ENCODE measurements around the gene STXBP5. TPM values are rescaled to one million over a fixed set of nuclear protein-coding genes. Genes with fewer than 3 reads are reported as not detected.
"Not testable (repeated sequence)": the region's sequence is repeated elsewhere in the genome, so short reads cannot be mapped to it uniquely, and the experiment has no call there.

STXBP5 gene
- total RNA-seq, 1 donor from 2014 or later: 17.1 TPM

DNA sequence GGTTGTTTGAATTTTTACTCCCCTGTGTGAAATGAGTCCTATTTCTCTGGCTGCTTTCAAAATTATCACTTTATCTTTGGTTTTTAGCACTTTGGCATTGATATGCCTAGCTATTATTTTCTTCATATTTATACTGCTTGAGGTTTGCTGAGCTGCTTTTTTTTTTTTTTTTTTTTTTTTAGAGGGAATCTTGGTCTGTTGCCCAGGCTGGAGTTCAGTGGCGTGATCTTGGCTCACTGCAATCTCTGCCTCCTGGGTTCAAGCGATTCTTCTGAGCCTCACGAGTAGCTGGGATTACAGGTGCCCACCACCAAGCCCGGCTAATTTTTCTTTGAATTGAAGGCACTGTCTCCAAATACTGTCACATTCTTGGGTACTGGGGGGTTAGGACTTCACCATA is 40.6 kb downstream of the STXBP5 start:
- no peak for DNase-seq (ENCODE audit: low spot score)

DNA sequence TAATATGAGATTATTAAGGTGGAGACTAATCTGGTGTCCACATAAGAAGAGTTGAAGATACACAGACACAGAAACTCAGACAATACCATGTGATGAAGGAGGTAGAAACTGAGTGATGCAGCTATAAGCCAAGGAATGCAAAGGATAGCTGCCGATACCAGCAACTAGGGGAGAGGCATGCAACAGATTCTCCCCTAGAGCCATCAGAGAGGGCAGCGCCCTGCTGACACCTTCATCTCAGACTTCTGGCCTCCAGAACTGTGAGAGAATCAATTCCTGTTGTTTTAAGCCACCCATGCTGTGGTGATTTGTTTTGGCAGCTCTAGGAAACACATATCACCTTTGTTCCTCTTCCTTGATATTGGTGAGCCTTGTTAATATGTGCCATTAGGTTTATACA is 41.5 kb downstream of the STXBP5 start:
- DNase-seq (ENCODE audit: low spot score): no peak

DNA sequence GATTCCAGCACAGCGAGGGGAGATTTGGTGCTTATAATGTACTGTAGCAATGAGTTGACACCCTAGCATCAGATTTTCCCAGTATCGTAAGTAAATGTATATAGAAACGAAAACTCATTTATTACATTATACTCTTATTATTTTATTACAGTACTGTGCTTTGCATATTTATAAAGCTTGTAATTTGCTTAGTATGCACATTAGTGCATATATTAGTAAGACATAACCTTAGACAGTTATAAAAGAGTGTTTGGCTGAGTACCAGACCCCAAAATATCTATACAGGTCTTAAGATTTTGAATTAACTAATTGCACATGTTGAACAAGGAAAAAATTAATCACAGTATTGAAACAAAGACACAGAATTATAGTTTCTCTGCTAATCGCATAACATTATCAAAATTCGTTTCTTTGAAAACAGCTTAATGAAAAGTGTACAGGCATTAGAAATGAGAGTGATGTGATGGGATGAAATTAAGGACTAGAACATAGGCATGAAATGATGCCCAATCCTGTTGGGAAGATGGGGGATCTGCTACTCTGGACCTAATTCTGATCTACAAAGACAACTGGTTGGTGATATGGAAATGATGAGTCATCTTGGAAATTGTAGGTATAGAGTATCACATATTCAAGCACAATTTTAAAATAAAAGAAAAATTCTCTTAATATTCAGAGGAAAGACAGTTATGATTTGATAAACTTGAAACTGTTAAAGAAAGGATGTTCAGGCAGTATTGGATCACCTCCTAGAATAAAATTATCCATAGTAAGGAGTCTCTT is 42.8 kb downstream of the STXBP5 start:
- no peak for DNase-seq (ENCODE audit: low spot score)

DNA sequence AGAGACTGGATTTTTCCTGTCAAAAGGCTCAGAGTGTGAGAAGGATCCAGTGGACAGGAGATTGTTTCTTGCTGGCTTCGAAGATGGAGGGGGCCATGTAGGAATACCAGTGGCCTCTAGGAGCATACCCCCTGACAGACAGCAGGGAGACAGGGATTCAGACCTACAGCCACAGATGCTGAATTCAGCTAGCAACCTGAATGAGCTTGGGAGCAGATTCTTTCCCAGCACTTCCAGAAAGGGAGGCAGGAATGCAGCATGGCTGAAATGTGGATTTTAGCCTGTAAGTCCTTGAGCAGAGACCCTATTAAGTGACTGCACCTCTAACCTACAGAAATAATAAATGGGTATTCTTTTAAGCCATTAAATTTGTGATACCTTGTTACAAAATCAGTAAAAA is 44.6 kb downstream of the STXBP5 start:
- no peak for DNase-seq (ENCODE audit: low spot score)

DNA sequence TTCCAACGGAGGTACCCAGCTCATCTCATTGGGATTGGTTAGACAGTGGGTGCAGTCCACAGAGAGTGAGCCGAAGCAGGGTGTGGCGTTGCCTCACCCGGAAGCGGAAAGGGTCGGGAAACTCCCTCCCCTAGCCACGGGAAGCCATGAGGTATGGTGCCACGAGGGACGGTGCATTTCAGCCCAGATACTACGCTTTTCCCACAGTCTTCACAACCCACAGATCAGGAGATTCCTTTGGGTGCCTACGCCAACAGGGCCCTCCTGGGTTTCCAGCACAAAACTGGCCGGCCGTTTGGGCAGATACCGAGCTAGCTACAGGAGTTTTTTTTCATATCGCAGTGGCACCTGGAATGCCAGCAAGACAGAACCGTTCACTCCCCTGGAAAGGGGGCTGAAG is 46.9 kb downstream of the STXBP5 start:
- no peak for DNase-seq (ENCODE audit: low spot score)

DNA sequence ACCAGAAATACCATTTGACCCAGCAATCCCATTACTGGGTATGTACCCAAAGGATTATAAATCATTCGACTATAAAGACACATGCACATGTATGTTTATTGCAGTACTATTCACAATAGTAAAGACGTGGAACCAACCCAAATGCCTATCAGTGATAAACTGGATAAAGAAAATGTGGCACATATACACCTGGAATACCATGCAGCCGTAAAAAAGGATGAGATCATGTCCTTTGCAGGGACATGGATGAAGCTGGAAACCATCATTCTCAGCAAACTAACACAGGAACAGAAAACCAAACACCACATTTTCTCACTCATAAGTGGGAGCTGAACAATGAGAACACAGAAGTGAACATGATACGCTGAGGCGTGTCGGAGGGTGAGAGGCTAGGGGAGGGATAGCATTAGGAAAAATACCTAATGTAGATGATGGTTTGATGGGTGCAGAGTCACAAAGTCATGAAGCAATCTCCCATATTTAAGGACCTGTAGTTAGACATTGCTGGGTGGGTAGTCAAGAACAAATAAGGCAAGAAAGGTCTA is 50.8 kb downstream of the STXBP5 start:
- DNase-seq (ENCODE audit: low spot score): not testable (repeated sequence)

DNA sequence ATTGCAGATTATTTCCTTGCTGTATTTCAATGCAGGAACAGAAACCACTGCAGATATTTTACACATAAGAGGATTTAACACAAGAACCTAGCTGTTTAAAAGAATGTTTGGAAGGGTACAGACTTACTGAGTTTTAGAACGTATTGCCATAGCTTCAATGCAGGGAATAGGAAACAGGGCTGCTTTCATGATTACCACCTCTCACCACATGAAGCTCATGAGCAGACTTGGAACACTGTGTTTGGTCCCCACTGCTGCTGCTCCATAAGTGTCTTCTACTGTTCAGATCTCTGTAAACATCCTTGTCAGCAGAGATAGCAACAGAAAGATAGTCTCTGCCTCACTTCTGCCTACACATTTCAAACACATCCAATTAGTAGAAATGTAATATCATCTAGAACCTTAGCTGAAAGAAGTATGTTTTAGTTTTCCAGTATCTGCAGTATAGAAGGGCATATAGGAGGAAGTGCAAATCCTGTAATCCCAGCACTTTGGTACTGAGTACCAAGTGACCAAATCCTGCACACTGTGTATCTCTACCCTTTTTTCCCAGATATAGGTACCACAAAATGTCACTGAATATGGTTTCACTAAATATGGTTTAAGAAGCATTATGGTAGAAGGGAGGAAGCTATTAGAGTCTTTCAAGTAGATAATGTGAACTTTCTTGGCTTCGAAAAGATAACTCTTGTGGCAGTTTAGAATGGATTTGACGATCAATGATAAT is 51.9 kb downstream of the STXBP5 start:
- DNase-seq (ENCODE audit: low spot score): no peak

DNA sequence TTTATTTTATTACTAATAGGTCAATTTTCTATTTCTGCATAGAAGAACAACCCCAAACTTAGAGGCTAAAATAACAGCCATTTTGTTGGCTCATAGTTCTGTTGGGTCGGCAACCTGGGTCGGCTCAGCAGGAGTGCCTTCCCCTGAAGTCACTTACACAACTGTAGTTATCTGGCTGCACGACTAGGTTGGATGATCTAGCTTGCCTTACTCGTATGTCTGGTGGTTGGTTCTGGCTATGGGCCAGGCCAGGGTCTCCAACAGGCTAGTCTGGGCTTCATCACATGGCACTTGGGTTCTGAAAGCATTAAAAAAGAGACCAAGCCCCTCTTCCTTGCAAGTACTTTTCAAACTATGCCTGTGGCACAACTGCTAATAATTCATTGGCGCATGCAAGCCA is 53.5 kb downstream of the STXBP5 start:
- DNase-seq (ENCODE audit: low spot score): no peak

DNA sequence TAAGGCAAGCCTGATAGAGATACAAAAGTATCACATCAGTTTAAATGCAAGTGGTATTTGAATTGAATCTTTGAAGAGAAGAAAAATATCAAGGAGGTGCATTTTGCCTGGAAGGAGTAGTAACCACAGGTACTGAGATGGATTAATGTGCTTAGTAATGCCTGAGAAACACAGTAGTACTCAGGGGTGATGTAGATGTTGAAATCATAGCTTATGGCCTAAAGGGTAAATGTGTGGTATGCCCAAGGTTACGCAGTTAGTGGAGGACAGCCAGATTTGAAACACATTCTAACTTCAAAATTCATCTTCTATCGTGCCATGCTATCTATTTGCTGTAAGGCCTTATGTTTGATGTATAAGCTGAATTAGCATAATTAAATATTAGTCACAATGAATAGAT is 55.9 kb downstream of the STXBP5 start:
- DNase-seq (ENCODE audit: low spot score): no peak

DNA sequence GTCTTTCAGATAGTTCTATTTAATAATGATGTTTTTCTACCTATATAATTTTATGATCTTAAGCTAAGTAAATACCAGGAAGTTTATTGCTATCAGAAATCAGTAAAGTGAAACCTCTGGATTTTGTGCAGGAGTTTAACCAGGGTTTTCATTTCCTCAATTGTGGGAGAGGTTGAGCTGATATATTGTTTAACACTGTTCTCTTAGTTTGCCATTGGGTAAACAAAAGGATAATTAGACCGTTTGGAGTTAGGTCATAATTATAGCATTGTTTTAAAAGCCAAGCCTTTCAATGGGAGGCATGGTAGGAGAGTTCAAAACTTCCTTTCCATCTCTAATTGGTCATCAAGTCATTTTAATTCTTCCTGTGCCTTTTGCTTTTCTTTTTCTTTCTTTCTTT is 58.7 kb downstream of the STXBP5 start:
- DNase-seq (ENCODE audit: low spot score): no peak

DNA sequence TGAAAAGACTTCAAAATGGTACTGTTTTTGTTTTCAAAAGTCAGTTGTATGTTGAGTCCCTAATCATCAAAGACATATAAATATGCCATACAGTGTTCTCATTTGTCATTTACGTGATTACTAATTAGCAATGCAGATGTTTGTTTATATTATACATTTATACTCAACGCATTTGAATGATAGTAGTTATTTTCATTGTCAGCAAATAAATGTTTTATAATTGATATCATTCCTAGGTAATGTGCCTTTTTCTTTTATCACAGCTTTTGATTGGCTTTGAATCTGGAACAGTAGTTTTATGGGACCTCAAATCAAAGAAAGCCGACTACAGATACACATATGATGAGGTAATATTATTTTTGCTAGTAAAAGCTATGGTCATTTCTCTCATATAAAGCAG is 62.6 kb downstream of the STXBP5 start:
- DNase-seq (ENCODE audit: low spot score): no peak

DNA sequence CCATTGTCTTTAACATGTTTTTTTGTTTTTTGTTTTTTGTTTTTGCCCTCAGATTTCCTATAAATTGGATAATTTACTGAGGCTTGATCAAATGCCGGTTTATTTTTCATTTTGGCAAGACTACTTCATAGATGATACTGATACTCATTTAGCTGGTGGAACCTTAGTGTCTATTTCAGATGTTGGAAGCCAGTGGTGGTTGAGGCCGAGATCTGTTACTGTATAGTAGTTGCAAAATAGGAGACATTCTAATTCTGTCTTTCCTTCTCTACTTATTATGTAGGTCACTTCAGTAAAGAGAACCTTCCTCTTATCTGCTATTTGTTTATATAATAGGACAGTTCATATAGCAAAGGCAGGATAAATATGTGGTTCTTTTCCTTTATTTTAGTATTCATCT is 63.4 kb downstream of the STXBP5 start:
- DNase-seq (ENCODE audit: low spot score): no peak

DNA sequence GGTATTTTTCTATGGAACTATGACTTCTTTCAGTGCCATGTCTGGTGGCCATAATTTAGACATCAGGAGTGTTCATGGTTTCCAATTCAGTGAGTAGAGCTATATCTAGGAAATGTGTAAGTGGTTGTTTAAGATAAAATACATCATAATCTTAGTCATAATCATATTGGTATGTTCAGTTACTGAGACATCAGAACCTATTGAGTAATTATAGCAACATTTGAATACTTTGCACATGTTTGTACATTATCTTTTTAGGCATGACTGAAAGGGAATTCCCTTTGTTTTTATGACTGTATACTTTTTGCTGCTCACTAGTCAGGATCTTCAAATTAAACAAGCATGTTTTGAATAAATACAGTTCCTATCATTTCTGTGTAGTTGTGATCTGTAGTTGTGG is 64.0 kb downstream of the STXBP5 start:
- no peak for DNase-seq (ENCODE audit: low spot score)

DNA sequence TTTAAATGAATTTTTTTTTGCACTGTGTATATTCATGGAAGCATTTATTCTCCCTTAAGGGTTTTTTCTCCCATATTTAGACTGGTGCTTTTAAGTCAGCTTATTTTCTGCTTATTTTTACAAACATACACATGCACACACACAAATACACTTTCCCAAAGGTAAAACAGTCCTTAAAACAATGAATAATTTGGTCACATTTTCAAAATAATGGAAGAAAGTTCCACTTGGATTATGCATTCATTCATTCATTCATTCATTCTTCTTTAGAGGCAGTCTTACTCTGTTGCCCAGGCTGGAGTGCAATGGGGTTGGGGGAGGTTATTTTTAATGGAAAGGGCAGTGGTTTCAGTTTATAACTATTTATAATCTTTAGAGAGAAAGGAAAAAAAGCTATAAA is 69.8 kb downstream of the STXBP5 start:
- DNase-seq (ENCODE audit: low spot score): no peak

DNA sequence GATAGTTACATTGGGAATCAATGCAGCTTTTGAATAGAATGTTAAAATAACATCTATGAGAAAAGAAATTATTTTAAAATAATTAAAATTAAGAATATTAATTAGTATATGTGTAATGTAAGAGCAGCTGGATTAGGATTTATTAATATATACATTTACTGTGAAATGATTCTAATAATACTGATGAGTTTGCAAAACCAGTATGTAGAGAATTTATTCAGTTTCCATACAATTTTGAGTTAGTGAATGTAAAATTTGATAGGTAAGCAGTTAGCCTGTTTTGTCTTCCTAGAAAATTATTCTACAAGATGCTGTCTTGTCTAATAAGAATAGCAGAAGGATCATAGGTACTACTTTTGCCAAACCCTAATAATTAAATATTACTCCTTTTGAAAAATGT is 70.6 kb downstream of the STXBP5 start:
- DNase-seq (ENCODE audit: low spot score): no peak

DNA sequence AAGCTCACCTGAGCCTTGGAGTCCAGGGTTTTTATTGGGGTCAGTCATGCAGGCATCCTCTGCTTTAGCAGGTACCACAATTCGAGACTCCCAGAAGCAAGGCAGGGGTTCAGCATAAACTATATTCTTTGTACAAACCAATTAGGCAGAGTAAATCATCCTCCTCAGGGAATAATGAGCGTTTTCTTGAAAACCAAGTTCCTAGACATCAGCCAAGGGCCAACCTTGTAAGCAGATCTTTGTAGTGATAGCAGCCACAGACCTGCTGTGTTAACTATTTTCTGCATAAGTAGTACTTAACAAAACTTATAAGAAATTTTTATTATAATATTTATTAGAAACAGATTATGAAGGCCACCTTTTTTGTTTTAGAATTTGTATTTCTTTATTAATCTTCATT is 74.7 kb downstream of the STXBP5 start:
- DNase-seq (ENCODE audit: low spot score): no peak

DNA sequence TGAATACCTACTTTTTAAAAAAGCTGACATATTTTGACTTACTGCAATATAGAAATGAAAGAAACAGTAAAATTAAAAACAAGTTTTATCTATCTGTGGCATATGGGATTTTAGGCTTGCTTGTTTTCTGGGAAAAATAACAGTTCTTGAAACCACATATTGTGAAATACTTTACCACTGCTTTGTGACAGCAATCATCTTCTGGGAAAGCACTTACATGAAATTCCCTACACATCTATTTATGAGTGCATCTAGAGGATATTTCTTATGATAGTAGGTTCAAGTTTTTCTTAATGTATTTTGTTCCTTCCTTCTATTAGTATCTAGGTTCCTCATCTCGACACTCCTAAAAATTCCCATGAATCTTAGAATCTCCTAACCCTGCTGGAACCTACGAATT is 75.2 kb downstream of the STXBP5 start:
- no peak for DNase-seq (ENCODE audit: low spot score)

DNA sequence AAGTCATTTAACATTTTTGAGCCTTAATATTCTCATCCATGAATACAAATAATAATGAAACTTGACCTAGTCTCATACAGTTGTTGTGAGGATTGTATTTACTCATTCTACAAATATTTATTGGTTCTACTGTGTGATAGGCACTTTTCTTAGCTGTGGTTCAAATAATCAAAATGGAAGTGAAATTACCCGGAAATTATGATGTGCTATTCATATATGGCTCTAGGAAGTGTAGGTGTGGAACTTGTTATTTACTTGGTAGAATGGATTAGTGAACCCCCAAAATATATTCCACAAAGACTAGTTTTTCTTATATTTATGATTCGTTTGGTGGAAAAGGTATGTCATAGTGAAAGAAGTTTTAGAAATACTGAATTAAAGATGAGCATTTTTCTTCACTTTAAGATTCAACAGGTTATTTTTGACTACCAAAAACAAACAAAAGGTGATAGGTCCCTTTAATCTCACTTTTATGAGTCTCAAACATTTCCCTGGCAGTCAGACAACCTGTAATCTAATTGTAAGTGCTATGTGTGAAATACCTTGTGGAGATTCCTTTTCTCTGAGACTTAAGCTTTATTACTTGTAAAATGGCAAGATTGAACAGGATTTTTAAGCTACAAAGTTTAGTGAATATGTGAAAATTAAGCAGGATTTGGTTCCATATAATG is 77.8 kb downstream of the STXBP5 start:
- no peak for DNase-seq (ENCODE audit: low spot score)

DNA sequence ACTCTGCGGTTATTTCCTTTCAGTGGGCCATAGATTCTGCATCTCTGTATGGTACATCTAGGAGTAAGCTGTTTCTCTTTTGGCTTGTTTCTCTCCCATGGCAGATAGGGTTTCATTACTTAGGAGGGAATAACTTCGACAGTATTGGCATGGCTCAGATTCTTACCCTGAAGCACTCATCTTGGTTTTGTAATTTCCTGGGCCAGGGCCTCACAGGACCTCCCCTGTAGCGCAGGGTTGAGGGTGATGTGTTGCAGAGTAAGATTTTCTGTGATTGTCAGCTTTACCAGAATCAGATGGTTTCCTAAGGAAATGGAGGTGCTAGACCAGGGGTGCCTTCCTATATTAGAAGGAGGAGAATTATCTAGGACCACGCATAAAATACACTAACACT is 78.3 kb downstream of the STXBP5 start:
- DNase-seq (ENCODE audit: low spot score): no peak

DNA sequence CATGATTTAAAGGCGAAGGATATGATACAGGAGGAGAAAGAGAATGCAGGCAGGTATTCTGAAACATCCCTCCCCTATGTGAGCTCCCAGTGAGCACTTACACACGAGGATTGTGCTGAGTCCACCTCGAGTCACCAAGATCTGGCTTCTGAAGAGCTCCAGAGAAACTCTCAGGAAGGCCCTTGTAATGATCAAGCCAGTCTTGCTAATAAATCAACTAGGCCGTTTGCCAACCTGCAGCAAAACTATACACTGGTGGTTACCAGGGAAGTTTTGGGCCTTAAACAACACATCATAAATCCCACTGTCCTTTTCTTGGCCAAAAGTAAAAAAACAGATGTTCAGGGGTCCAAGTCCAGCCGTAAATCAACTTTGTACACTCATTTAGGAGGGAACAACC is 79.2 kb downstream of the STXBP5 start:
- no peak for DNase-seq (ENCODE audit: low spot score)

DNA sequence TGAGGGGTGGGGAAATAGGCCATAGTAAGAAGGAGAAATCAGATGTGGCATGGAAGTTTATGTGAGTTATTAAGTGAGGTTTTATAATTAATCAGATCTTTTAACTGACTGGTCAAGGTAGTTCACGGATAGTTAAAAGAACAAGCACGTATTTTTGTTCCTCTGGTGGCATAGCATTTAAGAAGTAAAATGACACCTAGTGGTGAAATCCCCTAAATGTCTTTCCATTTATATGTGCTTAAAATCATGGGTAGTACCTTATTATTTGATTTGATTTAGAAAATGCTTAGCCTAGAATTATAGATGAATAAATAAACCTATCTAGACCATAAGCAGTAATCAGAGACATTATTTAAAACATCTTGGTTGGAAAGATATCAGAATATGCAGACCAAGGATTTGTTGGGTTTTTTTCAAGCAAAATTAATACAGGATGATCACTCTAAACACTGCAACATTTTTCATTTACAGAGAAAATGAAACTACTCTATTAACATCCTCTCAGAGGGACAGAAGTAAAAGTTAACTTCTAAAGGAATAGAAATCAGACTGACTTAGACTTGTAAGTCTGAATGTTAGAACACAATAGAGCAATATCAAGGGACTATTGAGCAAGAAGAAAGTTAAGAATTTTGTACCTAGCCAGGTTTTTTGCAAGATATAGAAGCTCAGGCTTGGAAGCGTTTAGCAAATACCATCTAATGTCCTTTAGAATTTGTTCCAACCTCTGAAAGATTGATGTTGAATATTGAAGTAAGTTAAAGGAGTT is 81.1 kb downstream of the STXBP5 start:
- DNase-seq (ENCODE audit: low spot score): no peak
